T-cell (primary cell): ENCODE measurements around the gene CEP350. TPM values are rescaled to one million over a fixed set of nuclear protein-coding genes. Genes with fewer than 3 reads are reported as not detected.

Experiments
- ATAC-seq, 4 experiments: fragments of 200-7000 bp in 3 of 4; fragments of 150-1000 bp in 1 of 4; cut with Tn5 transposase; replicated peaks in 1 of 4; 1 replicate in 3 of 4; 2 replicates in 1 of 4; pipeline ENCODE4 v1.10.0; 2021; ENCODE audit warnings: moderate library complexity in 3 of 4, mild to moderate bottlenecking in 2 of 4, moderate number of reproducible peaks in 1 of 4
- CTCF ChIA-PET, 2 donors: fragments of 300-600 bp; sonication (Branson Sonifier 250); formaldehyde crosslinking; loops; one replicate each; lab custom pipeline; 2022; ENCODE audit warnings: antibody characterized with exemption in 2 of 2; lab: Charles Lee
- POLR2A ChIA-PET, 2 donors: fragments of 300-600 bp; sonication (Branson Sonifier 250); formaldehyde crosslinking; loops; one replicate each; lab custom pipeline; 2022; ENCODE audit warnings: antibody characterized with exemption in 2 of 2; lab: Charles Lee
- DNase-seq, 35 experiments: peaks; one replicate each; pipeline versions ENCODE4 v3.0.0 to v3.0.0-alpha.2; 2013 to 2023
- H3K27ac ChIP-seq: one replicate; pipeline ENCODE4 v1.5.1; 2013; ENCODE audit warnings: low read length
- H3K27me3 ChIP-seq, 2 experiments: replicated peaks in 1 of 2; 1 replicate in 1 of 2; 2 replicates in 1 of 2; pipeline versions ENCODE4 v1.6.1 to v1.7.0; 2013; ENCODE audit warnings: low read length in 1 of 2, mixed read lengths in 1 of 2; ENCODE audit not compliant: control insufficient read depth in 2 of 2, insufficient read depth in 2 of 2; ENCODE audit errors: extremely low read depth in 1 of 2
- H3K36me3 ChIP-seq, 2 donors: 1 replicate in 1 of 2; 2 replicates in 1 of 2; pipeline versions ENCODE4 v1.6.1 to v1.7.0; 2013; ENCODE audit warnings: low read length in 1 of 2; ENCODE audit not compliant: control insufficient read depth in 2 of 2, insufficient read depth in 1 of 2; ENCODE audit errors: extremely low read depth in 1 of 2
- H3K4me1 ChIP-seq, 2 experiments: 1 replicate in 1 of 2; 2 replicates in 1 of 2; pipeline versions ENCODE4 v1.6.1 to v1.7.0; 2013; ENCODE audit warnings: low read length in 2 of 2, mixed read lengths in 1 of 2; ENCODE audit not compliant: insufficient read depth in 2 of 2, control insufficient read depth in 1 of 2; ENCODE audit errors: extremely low read depth in 1 of 2
- H3K4me3 ChIP-seq, 2 donors: 1 replicate in 1 of 2; 2 replicates in 1 of 2; pipeline versions ENCODE4 v1.5.1 to v1.7.0; 2013; ENCODE audit warnings: mild to moderate bottlenecking in 2 of 2, low read length in 1 of 2, moderate library complexity in 1 of 2; ENCODE audit not compliant: control insufficient read depth in 1 of 2; ENCODE audit errors: extremely low read depth in 1 of 2
- H3K9me3 ChIP-seq: 2 replicates; pipeline ENCODE4 v1.7.0; 2013
- H3K27ac Mint-ChIP-seq, 2 donors: one replicate each; pipeline ENCODE4 v1.8.0; 2020 to 2021; ENCODE audit warnings: mild to moderate bottlenecking in 2 of 2, mixed read lengths in 2 of 2
- H3K27me3 Mint-ChIP-seq, 2 donors: one replicate each; pipeline ENCODE4 v1.8.0; 2021 to 2022; ENCODE audit warnings: mixed read lengths in 2 of 2
- H3K36me3 Mint-ChIP-seq: one replicate; pipeline ENCODE4 v1.8.0; 2021; ENCODE audit warnings: mixed read lengths
- H3K4me1 Mint-ChIP-seq, 3 donors: one replicate each; pipeline ENCODE4 v1.8.0; 2020 to 2022; ENCODE audit warnings: mixed read lengths in 3 of 3, mild to moderate bottlenecking in 1 of 3
- H3K4me3 Mint-ChIP-seq, 3 donors: one replicate each; pipeline ENCODE4 v1.8.0; 2020 to 2022; ENCODE audit warnings: mild to moderate bottlenecking in 3 of 3, mixed read lengths in 3 of 3, moderate library complexity in 3 of 3
- H3K9me3 Mint-ChIP-seq, 3 donors: one replicate each; pipeline ENCODE4 v1.8.0; 2020 to 2022; ENCODE audit warnings: mixed read lengths in 3 of 3
- whole genome bisulfite sequencing: methylation state at CpG from one replicate; pipeline ENCODE4 v1.1.5; 2013; ENCODE audit warnings: missing lambda C conversion rate; ENCODE audit not compliant: insufficient coverage; 5-methylcytosine and 5-hydroxymethylcytosine counted together
- total RNA-seq, 35 experiments: library from RNA in 6 of 35; stranded (reverse) in 6 of 35; fragments of 120-200 nt in 1 of 35; gene quantifications; one replicate each; pipeline versions ENCODE4 v1.2.1 to v1.2.4 and lab custom pipeline; 2013 to 2026

Gene CEP350
- total RNA-seq, 5 donors from 2014 or later (not counting 1 experiment from before 2014, with no cell fraction given): 62.1 to 81.3 (median 72.3) TPM

GRCh38 chr1:180145446-180145845, 190.8 kb downstream of the CEP350 start:
- Mint-ChIP-seq H3K27ac (no peak overlapping the region), H3K4me3 (no peak overlapping the region), H3K4me1 (no peaks in the 10 kb centered on the region), H3K36me3 (no peaks in the 10 kb centered on the region), H3K27me3 (peaks cover 3 to 5% of the 10 kb centered on the region in 2 donors), H3K9me3 (no peaks in the 10 kb centered on the region)
- DNase-seq (no peak), ATAC-seq (no peak)
- ChIA-PET CTCF (interaction anchor here in 1 of 2 donors (1.8 kb wide), 1 partner anchor 34 kb away, joined by 6 read pairs; no protein-coding TSS in a partner anchor), POLR2A (no interaction called here)
- peaks cover 3 to 4% of the 10 kb centered on the region in 2 experiments for H3K27me3 ChIP-seq
- no peaks in the 10 kb centered on the region for H3K4me1 ChIP-seq
- no peaks in the 10 kb centered on the region for H3K9me3 ChIP-seq
- no peak overlapping the region for H3K4me3 ChIP-seq
- no peaks in the 10 kb centered on the region for H3K36me3 ChIP-seq
- H3K27ac ChIP-seq: no peak overlapping the region
- no CpG with 5 or more reads among the region's 3 CpGs for WGBS

- H3K36me3 ChIP-seq: no peaks in the 10 kb centered on the region
- no peak overlapping the region for H3K4me3 ChIP-seq
- H3K27ac Mint-ChIP-seq: no peak overlapping the region
- CTCF ChIA-PET: no interaction called here
- H3K9me3 Mint-ChIP-seq: no peaks in the 10 kb centered on the region
- no peaks in the 10 kb centered on the region for H3K27me3 Mint-ChIP-seq
- POLR2A ChIA-PET: no interaction called here
- H3K4me1 ChIP-seq: peaks cover 7 to 16% of the 10 kb centered on the region in 2 experiments
- no peaks in the 10 kb centered on the region for H3K27me3 ChIP-seq
- no peaks in the 10 kb centered on the region for H3K9me3 ChIP-seq
- H3K4me1 Mint-ChIP-seq: peaks cover 11 to 15% (median 14%) of the 10 kb centered on the region in 3 donors
- ATAC-seq: no peak
- no CpG with 5 or more reads among the region's 1 CpG for WGBS
- DNase-seq: no peak
- H3K36me3 Mint-ChIP-seq: no peaks in the 10 kb centered on the region
- H3K4me3 Mint-ChIP-seq: no peak overlapping the region
- no peak overlapping the region for H3K27ac ChIP-seq
These were observed 196.4 kb downstream of the CEP350 start for GRCh38 chr1:180150982-180151381.

GRCh38 chr1:180151508-180151907, 196.9 kb downstream of the CEP350 start:
- Histone ChIP-seq H3K27me3 (no peaks in the 10 kb centered on the region), H3K4me1 (peaks cover 7 to 16% of the 10 kb centered on the region in 2 experiments), H3K36me3 (no peaks in the 10 kb centered on the region), H3K27ac (no peak overlapping the region), H3K9me3 (no peaks in the 10 kb centered on the region), H3K4me3 (no peak overlapping the region)
- DNase-seq (no peak), ATAC-seq (no peak)
- Mint-ChIP-seq H3K27me3 (no peaks in the 10 kb centered on the region), H3K9me3 (no peaks in the 10 kb centered on the region), H3K4me1 (peaks cover 16 to 20% (median 19%) of the 10 kb centered on the region in 3 donors), H3K4me3 (no peak overlapping the region), H3K27ac (no peak overlapping the region), H3K36me3 (no peaks in the 10 kb centered on the region)
- ChIA-PET POLR2A (no interaction called here), CTCF (no interaction called here)
- WGBS: no CpG with 5 or more reads among the region's 3 CpGs

GRCh38 chr1:180152588-180152987, 198.0 kb downstream of the CEP350 start:
- no peak overlapping the region for H3K4me3 ChIP-seq
- H3K4me3 Mint-ChIP-seq: peak overlapping the region in 1 of 3 donors; percentile 29
- H3K9me3 Mint-ChIP-seq: no peaks in the 10 kb centered on the region
- no peak overlapping the region for H3K27ac ChIP-seq
- no peaks in the 10 kb centered on the region for H3K27me3 Mint-ChIP-seq
- H3K36me3 ChIP-seq: no peaks in the 10 kb centered on the region
- no peaks in the 10 kb centered on the region for H3K36me3 Mint-ChIP-seq
- no peak overlapping the region for H3K27ac Mint-ChIP-seq
- CTCF ChIA-PET: no interaction called here
- peaks cover 7 to 16% of the 10 kb centered on the region in 2 experiments for H3K4me1 ChIP-seq
- H3K9me3 ChIP-seq: no peaks in the 10 kb centered on the region
- no peaks in the 10 kb centered on the region for H3K27me3 ChIP-seq
- 90% methylated on average over 4 of the region's 6 CpGs for WGBS
- POLR2A ChIA-PET: interaction anchor here in 1 of 2 donors (0.6 kb wide), 1 partner anchor 13 kb away, joined by 3 read pairs; no protein-coding TSS in a partner anchor
- H3K4me1 Mint-ChIP-seq: peaks cover 24 to 29% (median 25%) of the 10 kb centered on the region in 3 donors
- DNase-seq (no peak), ATAC-seq (no peak)

- no peaks in the 10 kb centered on the region for H3K9me3 Mint-ChIP-seq
- Histone ChIP-seq H3K9me3 (no peaks in the 10 kb centered on the region), H3K4me1 (peaks cover 7 to 16% of the 10 kb centered on the region in 2 experiments), H3K36me3 (no peaks in the 10 kb centered on the region), H3K27me3 (no peaks in the 10 kb centered on the region), H3K4me3 (no peak overlapping the region), H3K27ac (no peak overlapping the region)
- H3K27me3 Mint-ChIP-seq: no peaks in the 10 kb centered on the region
- 92% methylated on average over 4 of the region's 5 CpGs for WGBS
- H3K4me1 Mint-ChIP-seq: peaks cover 25 to 33% (median 25%) of the 10 kb centered on the region in 3 donors
- ATAC-seq: no peak
- no peak for DNase-seq
- H3K36me3 Mint-ChIP-seq: no peaks in the 10 kb centered on the region
- peak overlapping the region; percentile 19 to 93 (median 89) for H3K4me3 Mint-ChIP-seq
- POLR2A ChIA-PET: interaction anchor here in 1 of 2 donors (0.6 kb wide), 1 partner anchor 12 kb away, joined by 3 read pairs; no protein-coding TSS in a partner anchor
- CTCF ChIA-PET: no interaction called here
- no peak overlapping the region for H3K27ac Mint-ChIP-seq
These were observed 198.4 kb downstream of the CEP350 start for GRCh38 chr1:180153032-180153431.

GRCh38 chr1:180154003-180154324, 199.4 kb downstream of the CEP350 start:
- ChIA-PET POLR2A (interaction anchor here in 1 of 2 donors (0.6 to 1.0 kb wide), 4 partner anchors 121 to 339 kb away, joined by 3 to 6 read pairs (median 4); no protein-coding TSS in a partner anchor), CTCF (interaction anchor here in 1 of 2 donors (0.5 to 1.6 kb wide), 2 partner anchors 339 to 477 kb away, joined by 3 to 8 read pairs; no protein-coding TSS in a partner anchor)
- Mint-ChIP-seq H3K27me3 (no peaks in the 10 kb centered on the region), H3K4me1 (peaks cover 25 to 43% (median 31%) of the 10 kb centered on the region in 3 donors), H3K9me3 (no peaks in the 10 kb centered on the region), H3K27ac (peak overlapping the region; percentile 66 to 89), H3K36me3 (peaks cover 2% of the 10 kb centered on the region), H3K4me3 (peak overlapping the region; percentile 70 to 93 (median 89))
- peaks cover 7 to 16% of the 10 kb centered on the region in 2 experiments for H3K4me1 ChIP-seq
- ATAC-seq: no peak
- peak overlapping the region; percentile 70 to 94 for H3K4me3 ChIP-seq
- no peaks in the 10 kb centered on the region for H3K27me3 ChIP-seq
- H3K9me3 ChIP-seq: no peaks in the 10 kb centered on the region
- DNase-seq: no peak
- no peaks in the 10 kb centered on the region for H3K36me3 ChIP-seq
- H3K27ac ChIP-seq: peak overlapping the region; percentile 18
- WGBS: 14% methylated on average over 3 of the region's 7 CpGs
